ENCODE data around the gene FBP1.

GRCh38 chr9:94663640-94664039 is 24.3 kb upstream of the FBP1 start:
- TF ChIP-seq POLR2A (IDR thresholded peaks at IDR 0.05; ENCODE audit: low read length) = no peak
- TF ChIP-seq GATA1 (IDR thresholded peaks at IDR 0.05; ENCODE audit: low read depth, low read length) = no peak
